ENCODE data around the gene DNAAF5. TPM values are rescaled to one million over a fixed set of nuclear protein-coding genes. Genes with fewer than 3 reads are reported as not detected.

Gene DNAAF5
- total and polyA plus RNA-seq, 2 experiments from 2014 or later, result 19.0 to 23.5 TPM

GRCh38 chr7:820341-820740 lies 93.8 kb downstream of the DNAAF5 start:
- no peaks in the 10 kb centered on the region for H3K4me1 ChIP-seq (ENCODE audit: insufficient read depth)
- no peaks in the 10 kb centered on the region for H3K27me3 ChIP-seq
- H3K4me3 ChIP-seq, result no peak overlapping the region
- 96% methylated on average over 1 of the region's 1 CpG for WGBS (ENCODE audit: low lambda C conversion rate, missing lambda C conversion rate)
- H3K9me2 ChIP-seq (replicated peaks; ENCODE audit: insufficient read depth), result no peaks in the 10 kb centered on the region
- no peak overlapping the region for H2AFZ ChIP-seq
- H3K36me3 ChIP-seq (replicated peaks; ENCODE audit: insufficient read depth, low read depth), result no peaks in the 10 kb centered on the region
- no peak for TF ChIP-seq EZH2phosphoT487 (IDR thresholded peaks at IDR 0.05; ENCODE audit: low read depth, severe bottlenecking, unreplicated experiment)
- no peak for TF ChIP-seq CTCF (IDR thresholded peaks at IDR 0.05; ENCODE audit: poor library complexity)
- no peak for TF ChIP-seq EZH2 (IDR thresholded peaks at IDR 0.05; ENCODE audit: borderline replicate concordance)
- H3K9me3 ChIP-seq (ENCODE audit: low read depth), result no peaks in the 10 kb centered on the region
- H3K4me2 ChIP-seq, result no peak overlapping the region
- H3K79me2 ChIP-seq, result peaks cover 86% of the 10 kb centered on the region
- DNase-seq (ENCODE audit: low spot score), result no peak
- H3K27ac ChIP-seq, result no peak overlapping the region
- peaks cover 64% of the 10 kb centered on the region for H4K20me1 ChIP-seq (ENCODE audit: insufficient read depth, poor library complexity, severe bottlenecking)

- Histone ChIP-seq H3K9me3 (ENCODE audit: low read depth) (no peaks in the 10 kb centered on the region), H3K36me3 (replicated peaks; ENCODE audit: insufficient read depth, low read depth) (no peaks in the 10 kb centered on the region), H3K27me3 (no peaks in the 10 kb centered on the region), H3K4me1 (ENCODE audit: insufficient read depth) (no peaks in the 10 kb centered on the region), H3K9me2 (replicated peaks; ENCODE audit: insufficient read depth) (no peaks in the 10 kb centered on the region), H3K4me3 (no peak overlapping the region), H3K79me2 (peaks cover 100% of the 10 kb centered on the region), H3K27ac (no peak overlapping the region), H3K4me2 (no peak overlapping the region), H4K20me1 (ENCODE audit: insufficient read depth, poor library complexity, severe bottlenecking) (peaks cover 74% of the 10 kb centered on the region), H2AFZ (no peak overlapping the region)
- DNase-seq (ENCODE audit: low spot score), result no peak
- no peak for TF ChIP-seq CTCF (IDR thresholded peaks at IDR 0.05; ENCODE audit: poor library complexity)
- no peak for TF ChIP-seq EZH2phosphoT487 (IDR thresholded peaks at IDR 0.05; ENCODE audit: low read depth, severe bottlenecking, unreplicated experiment)
- 84% methylated on average over 11 of the region's 11 CpGs for WGBS (ENCODE audit: low lambda C conversion rate, missing lambda C conversion rate)
Measured at GRCh38 chr7:821688-822087, 95.2 kb downstream of the DNAAF5 start.

GRCh38 chr7:822692-823276 lies 96.3 kb downstream of the DNAAF5 start:
- DNase-seq (ENCODE audit: low spot score), result no peak
- H2AFZ ChIP-seq, result no peak overlapping the region
- H3K4me2 ChIP-seq, result no peak overlapping the region
- 91% methylated on average over 32 of the region's 32 CpGs for WGBS (ENCODE audit: low lambda C conversion rate, missing lambda C conversion rate)
- peaks cover 100% of the 10 kb centered on the region for H3K79me2 ChIP-seq
- no peaks in the 10 kb centered on the region for H3K9me3 ChIP-seq (ENCODE audit: low read depth)
- no peaks in the 10 kb centered on the region for H3K36me3 ChIP-seq (replicated peaks; ENCODE audit: insufficient read depth, low read depth)
- H3K9me2 ChIP-seq (replicated peaks; ENCODE audit: insufficient read depth), result no peaks in the 10 kb centered on the region
- no peak overlapping the region for H3K4me3 ChIP-seq
- no peak for TF ChIP-seq EZH2phosphoT487 (IDR thresholded peaks at IDR 0.05; ENCODE audit: low read depth, severe bottlenecking, unreplicated experiment)
- TF ChIP-seq EZH2 (IDR thresholded peaks at IDR 0.05; ENCODE audit: borderline replicate concordance), result no peak
- TF ChIP-seq CTCF (IDR thresholded peaks at IDR 0.05; ENCODE audit: poor library complexity), result no peak
- H3K4me1 ChIP-seq (ENCODE audit: insufficient read depth), result no peaks in the 10 kb centered on the region
- H3K27ac ChIP-seq, result no peak overlapping the region
- no peaks in the 10 kb centered on the region for H3K27me3 ChIP-seq
- H4K20me1 ChIP-seq (ENCODE audit: insufficient read depth, poor library complexity, severe bottlenecking), result peaks cover 70% of the 10 kb centered on the region
